OCI-LY7 (cell line): Measurements from ENCODE around the gene PIMREG.

ENCODE experiments used
- CTCF ChIP-seq: fragments of 200-600 bp; sonication (generic); conservative IDR thresholded peaks from 2 replicates; pipeline ENCODE4 v1.5.1; 2014; ENCODE audit warnings: mild to moderate bottlenecking, antibody characterized with exemption, low read length, moderate library complexity, mixed read lengths
- EZH2phosphoT487 ChIP-seq: fragments of 200-600 bp; sonication (generic); IDR thresholded peaks from 2 replicates; pipeline ENCODE4 v1.6.1; 2018; ENCODE audit warnings: low read depth, borderline replicate concordance, mild to moderate bottlenecking, mixed run types, antibody characterized with exemption, low read length, moderate library complexity, mixed read lengths

- TF ChIP-seq CTCF (no peak), EZH2phosphoT487 (no peak)
Measured at GRCh38 chr17:6478486-6478885, 34.2 kb downstream of the PIMREG start.
